Sigmoid colon (tissue), 4 donors: ENCODE data around the gene C10orf53.

Experiments
- CTCF ChIP-seq, 4 experiments: fragments of 450-650 bp in 3 of 4; fragments of 200-600 bp in 1 of 4; IDR thresholded peaks; one replicate each; pipeline ENCODE4 v1.5.1; 2016 to 2019; ENCODE audit warnings: antibody characterized with exemption in 4 of 4, mild to moderate bottlenecking in 3 of 4, moderate library complexity in 2 of 4
- EP300 ChIP-seq, 4 donors: sonication (generic); formaldehyde crosslinking; IDR thresholded peaks; one replicate each; pipeline ENCODE4 v1.6.1; 2017; ENCODE audit warnings: antibody characterized with exemption in 4 of 4

GRCh38 chr10:49688920-49689319, 9.5 kb downstream of the C10orf53 start:
- no peak for TF ChIP-seq CTCF (IDR thresholded peaks at IDR 0.05)
- TF ChIP-seq EP300 (IDR thresholded peaks at IDR 0.05): no peak
